Activated naive CD4-positive, alpha-beta T cell (primary cell): ENCODE measurements around the gene CLEC17A.
"Not testable (repeated sequence)": the region's sequence is repeated elsewhere in the genome, so short reads cannot be mapped to it uniquely, and the experiment has no call there.

Experiments
- DNase-seq, 4 experiments: peaks; one replicate each; lab custom pipeline; 2025; lab: John Stamatoyannopoulos, UW

The CLEC17A gene

GRCh38 chr19:14559916-14560775 lies 22.7 kb upstream of the CLEC17A start:
- no peak for DNase-seq

DNA sequence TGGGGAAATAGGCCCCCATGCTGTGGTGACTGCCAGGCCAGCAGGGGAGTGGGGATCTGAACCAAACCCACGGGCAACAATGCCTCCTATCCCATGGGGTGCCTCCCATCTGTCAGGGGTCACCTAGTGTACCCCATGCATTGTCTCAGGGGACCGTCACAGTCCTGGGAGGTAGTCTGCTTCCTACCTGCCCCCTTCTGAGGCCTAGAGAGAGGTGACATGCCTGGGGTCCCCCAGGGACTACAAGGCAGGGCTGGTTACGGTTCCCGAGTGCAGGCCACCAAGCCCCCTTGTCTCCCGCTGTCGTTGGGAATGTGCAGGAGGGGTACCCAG lies 22.1 kb upstream of the CLEC17A start:
- DNase-seq, result no peak

DNA sequence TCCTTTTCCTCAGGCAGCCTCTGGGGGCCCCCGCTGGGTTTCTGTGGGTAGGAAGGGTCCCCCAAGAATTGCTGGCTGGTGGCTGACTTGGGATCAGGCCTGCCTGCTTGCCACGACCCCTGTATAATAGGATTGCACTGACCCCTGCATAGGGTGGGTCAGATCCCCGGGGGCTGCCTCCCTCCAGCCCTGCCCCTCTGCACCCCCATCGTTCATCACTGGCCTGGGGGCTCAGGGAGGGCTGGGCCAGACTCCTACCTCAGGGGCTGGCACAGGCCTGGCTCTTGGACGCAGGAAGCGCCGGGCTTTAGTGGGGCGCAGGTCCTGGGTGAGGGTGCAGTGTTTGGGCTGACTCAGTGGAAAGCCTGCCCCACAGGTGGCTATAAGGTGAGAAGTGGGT lies 21.6 kb upstream of the CLEC17A start:
- DNase-seq, result no peak

- no peak for DNase-seq
Measured at GRCh38 chr19:14561847-14562351, 21.0 kb upstream of the CLEC17A start.

DNA sequence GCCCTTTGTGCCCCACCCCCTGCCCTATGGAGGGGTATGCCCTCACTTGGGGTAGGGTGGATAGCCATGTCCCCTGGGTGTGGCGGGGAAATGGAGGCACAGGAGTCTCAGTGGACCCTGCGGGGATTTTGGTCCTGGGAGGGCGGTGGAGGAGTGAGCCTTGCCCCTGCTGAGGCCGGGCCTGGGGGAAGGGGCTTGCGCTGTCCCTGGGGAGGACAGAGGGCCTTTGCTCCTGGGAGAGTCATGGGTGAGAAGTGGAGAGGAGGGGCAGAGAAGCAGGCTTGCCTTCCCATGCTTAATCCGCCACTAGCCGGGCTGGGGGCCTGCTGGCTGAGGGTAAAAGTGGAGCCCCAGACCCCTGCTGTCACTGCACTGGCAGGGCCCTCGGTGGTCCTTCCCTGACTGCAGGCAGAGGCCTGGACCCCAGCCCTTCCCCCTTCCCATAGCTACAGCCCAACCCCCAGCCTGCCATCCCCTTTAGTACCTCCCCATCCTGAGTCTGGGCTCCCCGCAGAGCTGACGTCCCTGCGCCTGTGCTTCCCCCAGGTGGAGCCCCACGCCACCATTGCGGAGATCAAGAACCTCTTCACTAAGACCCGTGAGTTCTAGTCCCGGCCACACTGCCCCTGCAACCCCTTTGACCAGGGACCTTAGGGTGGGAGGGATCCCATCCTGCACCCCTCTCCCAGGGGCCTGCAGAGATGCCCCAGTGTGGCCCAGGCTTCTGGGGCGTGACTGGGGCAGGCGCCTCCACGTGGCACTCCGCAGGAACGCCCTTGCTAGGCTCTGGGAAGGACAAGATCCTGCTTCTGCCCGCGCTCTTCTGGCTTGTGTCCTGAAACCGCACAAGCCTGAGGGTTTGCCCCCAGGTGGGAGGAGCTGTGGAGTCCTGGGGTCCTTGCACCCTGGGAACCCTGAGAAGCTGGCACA lies 20.0 kb upstream of the CLEC17A start:
- no peak for DNase-seq

DNA sequence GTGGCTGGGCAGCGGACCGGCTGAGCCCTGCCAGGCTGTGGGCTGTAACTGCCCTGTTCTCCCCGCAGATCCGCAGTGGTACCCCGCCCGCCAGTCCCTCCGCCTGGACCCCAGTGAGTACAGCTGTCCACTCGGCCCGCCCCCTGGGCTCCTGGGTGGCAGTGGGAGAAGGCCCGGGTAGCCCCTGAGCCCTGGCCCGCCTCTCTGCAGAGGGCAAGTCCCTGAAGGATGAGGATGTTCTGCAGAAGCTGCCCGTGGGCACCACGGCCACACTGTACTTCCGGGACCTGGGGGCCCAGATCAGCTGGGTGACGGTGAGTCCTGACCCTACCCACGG lies 19.3 kb upstream of the CLEC17A start:
- no peak for DNase-seq

DNA sequence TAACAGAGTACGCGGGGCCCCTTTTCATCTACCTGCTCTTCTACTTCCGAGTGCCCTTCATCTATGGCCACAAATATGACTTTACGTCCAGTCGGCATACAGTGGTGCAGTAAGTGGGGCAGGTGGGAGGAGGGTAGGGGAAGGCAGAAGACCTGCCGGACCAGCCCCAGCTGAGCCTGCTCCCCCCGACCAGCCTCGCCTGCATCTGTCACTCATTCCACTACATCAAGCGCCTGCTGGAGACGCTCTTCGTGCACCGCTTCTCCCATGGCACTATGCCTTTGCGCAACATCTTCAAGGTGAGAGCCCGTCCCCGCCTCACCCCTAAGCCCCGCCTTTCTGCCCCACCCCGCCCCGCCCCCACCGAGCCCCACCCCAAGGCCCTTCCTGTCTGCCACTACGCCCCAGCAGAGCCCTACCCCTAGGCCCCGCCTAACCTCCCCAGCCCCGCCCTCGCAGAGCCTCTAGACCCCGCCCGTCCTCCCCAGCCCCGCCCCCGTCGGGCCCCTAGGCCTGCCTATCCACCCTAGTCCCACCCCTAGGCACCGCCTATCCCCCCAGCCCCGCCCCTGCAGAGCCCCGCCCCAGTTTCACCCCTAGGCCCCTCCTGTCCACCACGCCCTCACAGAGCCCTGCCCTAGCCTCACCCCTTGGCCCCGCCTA lies 18.8 kb upstream of the CLEC17A start:
- DNase-seq, result peak in 1 of 4 experiments; percentile 15

GRCh38 chr19:14564652-14565297 lies 18.1 kb upstream of the CLEC17A start:
- not testable (repeated sequence) for DNase-seq

- DNase-seq, result no peak
Measured at GRCh38 chr19:14565298-14565679, 17.6 kb upstream of the CLEC17A start.

DNA sequence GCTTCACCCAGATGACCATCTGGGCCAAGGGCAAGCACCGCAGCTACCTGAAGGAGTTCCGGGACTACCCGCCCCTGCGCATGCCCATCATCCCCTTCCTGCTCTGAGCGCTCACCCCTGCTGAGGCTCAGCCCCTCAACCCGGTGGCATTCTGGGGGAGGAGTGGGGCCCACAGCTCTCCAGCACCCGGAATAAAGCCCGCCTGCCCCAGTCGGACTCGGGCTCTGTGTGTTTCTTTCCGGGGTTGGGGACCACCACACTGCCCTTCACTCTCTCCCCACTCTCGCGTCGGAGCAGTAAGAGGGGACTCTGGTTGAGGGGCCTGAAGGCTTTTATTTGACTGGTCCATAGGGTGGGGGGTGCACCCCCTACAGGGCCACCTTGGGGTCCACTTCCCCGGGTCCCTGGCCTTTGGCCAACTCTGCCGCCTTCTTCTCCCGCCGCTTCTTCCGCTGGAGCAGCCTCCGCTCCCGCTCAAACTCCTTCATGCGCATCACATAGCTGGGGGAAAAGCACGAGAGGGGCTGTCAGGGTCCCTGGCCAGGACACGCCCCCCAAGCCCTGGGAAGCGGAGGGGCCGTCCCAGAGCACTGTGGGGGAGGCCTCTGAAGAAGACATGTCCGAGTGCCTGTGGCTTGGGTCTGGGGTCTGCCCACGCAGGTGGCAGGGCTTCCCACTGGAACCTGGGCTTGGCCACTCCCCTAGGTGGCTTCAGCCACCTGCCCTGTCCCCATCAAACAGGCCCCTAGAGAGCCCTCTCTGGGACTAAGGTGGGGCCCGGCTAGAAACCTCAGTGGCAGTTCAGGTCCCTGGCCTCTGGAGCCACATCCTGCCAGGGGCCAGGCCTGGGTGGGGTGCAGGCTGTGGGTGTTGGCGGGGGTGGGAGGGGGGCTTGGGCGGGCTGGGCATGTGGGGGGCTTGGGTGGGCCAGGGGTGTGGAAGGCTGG lies 16.8 kb upstream of the CLEC17A start:
- DNase-seq, result no peak

GRCh38 chr19:14566712-14567077 lies 16.2 kb upstream of the CLEC17A start:
- DNase-seq, result no peak

DNA sequence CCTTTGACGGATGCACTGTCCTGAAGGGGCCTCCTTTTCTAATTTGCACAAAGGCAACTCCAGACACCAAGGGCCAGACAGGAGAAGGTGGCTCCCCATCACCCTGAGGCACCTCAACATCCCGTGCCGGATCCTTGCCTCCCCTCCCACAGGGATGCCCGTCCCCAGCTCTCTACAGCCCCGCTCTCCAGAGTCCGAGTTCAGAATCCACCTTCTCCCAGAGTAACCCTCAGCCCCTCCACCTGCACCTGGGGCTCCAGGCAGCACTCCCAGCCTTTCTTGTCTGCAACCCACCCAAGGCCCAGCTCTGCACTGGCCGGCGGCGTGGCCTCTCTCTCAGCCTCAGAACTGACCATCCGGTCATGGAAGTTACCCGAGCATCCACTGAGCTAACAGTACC lies 15.8 kb upstream of the CLEC17A start:
- no peak for DNase-seq

- no peak for DNase-seq
Measured at GRCh38 chr19:14570864-14571527, 11.9 kb upstream of the CLEC17A start.

DNA sequence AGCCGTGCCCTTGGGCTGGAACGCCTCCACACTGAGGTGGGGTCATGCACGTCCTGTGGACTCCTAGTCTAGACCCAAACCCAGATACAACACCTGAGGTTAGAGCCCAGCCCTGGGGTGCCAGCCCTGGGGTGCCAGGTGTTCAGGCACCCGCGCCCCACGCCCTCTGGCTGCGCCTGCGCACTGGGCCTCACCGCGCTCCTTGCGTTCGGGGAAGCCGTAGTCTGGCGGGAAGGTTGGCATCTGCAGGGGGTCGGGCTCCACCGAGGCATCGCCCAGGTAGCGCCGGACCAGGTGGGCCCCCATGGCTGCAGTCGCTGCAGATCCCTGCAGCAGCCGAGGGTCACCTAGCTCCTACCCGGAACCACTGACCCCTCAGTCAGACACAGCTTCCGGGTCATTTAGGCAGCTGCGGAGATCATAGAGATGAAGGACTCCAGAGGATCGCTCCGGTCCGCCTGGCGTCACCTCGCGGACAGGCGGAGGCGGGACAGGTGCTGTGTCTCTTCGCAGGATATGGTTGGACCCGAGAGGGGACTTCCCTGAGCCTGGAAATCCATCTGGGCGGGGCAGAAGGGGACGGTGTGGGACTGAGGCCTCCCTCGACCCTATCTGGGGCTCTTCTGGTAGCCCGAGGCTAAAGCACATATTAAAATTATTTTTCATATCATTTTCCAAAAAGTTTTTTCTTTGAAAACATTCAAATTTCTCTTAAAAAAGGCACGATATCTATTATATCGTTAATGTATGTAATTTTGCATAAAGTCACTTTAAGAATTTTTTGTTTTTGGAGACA lies 11.0 kb upstream of the CLEC17A start, which contains the start of gene NDUFB7:
TSS of gene NDUFB7 (minus strand) at position 372 of the 796 bp plus-strand sequence. CDS start at position 306, 66 bp downstream.
- peak; percentile 59 to 80 (median 70) for DNase-seq

GRCh38 chr19:14575428-14575980 lies 7.4 kb upstream of the CLEC17A start:
- DNase-seq, result no peak

GRCh38 chr19:14576363-14576762 lies 6.5 kb upstream of the CLEC17A start:
- DNase-seq, result no peak

- DNase-seq, result no peak
Measured at GRCh38 chr19:14577264-14577663, 5.6 kb upstream of the CLEC17A start.

DNA sequence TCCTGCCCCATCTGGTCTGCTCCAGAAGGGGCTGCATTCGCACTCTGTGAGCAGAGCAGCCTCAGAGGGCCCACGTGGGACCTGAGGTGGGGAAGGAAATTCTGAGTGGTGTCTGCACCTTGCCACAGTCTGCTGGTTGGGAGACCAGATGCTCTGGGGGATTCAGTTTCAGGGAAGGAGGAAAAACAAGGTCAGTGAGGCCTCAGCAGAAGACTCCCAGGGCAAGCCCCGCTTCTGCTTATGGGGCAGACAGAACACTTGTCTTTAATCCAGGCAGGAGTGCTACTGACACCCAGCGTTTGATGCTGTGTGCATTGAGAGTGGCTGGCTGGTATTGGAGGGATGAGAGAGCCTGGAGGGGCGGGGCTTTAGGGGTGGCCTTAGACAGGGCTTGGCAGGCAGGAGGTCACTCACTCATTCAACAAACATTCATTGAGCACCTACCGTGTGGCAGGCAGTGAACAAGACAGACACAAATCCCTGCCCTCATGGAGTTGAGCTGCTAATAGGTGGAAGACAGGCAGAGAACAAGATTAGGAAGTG lies 4.9 kb upstream of the CLEC17A start:
- no peak for DNase-seq
